ENCODE results near the gene ARHGAP20. TPM values are rescaled to one million over a fixed set of nuclear protein-coding genes. Genes with fewer than 3 reads are reported as not detected.

The ARHGAP20 gene
- total RNA-seq, 4 donors from 2014 or later, result 10.5 to 19.5 (median 11.8) TPM

- intact Hi-C loops (cut with DNase I), result no loop called here
- peaks cover 17 to 27% of the 10 kb centered on the region in 2 donors for H3K4me1 ChIP-seq
- no peaks in the 10 kb centered on the region for H3K36me3 ChIP-seq
- WGBS, 2 donors, result 53 to 60% methylated on average over 4 of the region's 4 CpGs
- no peaks in the 10 kb centered on the region for H3K9me3 ChIP-seq
- H3K27me3 ChIP-seq, result no peaks in the 10 kb centered on the region
- peak overlapping the region in 1 of 3 donors; percentile 43 for H3K27ac ChIP-seq
- no peak overlapping the region for H3K4me3 ChIP-seq (replicated peaks in 1 of 3)
- no peak for DNase-seq
- no peak for TF ChIP-seq POLR2A (IDR thresholded peaks at IDR 0.05)
- no peak for TF ChIP-seq CTCF (IDR thresholded peaks at IDR 0.05)
Observed at GRCh38 chr11:110587972-110588371, 124.3 kb downstream of the ARHGAP20 start.

DNA sequence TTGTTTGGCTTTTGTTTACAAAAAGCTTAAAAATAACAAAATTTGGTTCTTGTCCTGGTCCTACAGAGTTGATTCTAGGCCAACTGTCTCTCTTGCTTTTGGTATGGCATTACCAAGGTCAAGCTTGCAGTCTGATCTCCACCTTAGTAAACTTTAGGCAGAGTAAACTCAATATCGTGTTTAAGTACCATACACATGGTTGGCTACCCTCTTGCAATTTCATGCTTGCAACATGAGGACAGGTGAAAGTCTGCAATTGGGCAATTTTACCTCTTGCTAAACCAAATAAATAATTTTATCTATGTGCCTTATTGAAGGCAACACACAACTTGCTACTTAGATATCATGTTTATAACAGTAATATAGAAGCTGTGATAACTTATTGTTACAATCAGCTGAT is 125.1 kb downstream of the ARHGAP20 start:
- Histone ChIP-seq H3K4me3 (replicated peaks in 1 of 3) (no peak overlapping the region), H3K27ac (peak overlapping the region in 2 of 3 donors; percentile 40 to 43), H3K27me3 (no peaks in the 10 kb centered on the region), H3K9me3 (no peaks in the 10 kb centered on the region), H3K36me3 (no peaks in the 10 kb centered on the region), H3K4me1 (peaks cover 17 to 27% of the 10 kb centered on the region in 2 donors)
- no peak for DNase-seq
- intact Hi-C loops (cut with DNase I), result no loop called here
- TF ChIP-seq CTCF (IDR thresholded peaks at IDR 0.05) (no peak), POLR2A (IDR thresholded peaks at IDR 0.05) (no peak)
- WGBS, 2 donors, result 36 to 59% methylated on average over 1 of the region's 1 CpG

DNA sequence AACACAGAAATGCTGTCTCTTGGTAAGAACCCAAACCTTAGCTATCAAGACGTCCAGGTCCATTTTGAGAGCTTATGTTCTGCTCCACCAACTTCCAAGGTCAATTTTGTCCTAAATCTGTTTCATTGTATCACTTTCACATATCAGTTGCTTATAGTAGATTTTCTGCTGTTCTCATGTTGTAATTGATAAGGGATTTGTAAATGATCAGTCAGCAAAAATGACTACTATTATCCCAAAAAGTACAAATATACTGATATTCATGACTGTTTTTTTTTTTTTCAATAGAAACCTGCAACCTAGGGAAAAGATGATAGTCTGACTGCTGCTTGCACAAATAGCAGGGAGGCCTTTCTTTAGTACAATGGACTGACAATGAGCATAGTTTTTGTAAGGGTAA is 128.1 kb downstream of the ARHGAP20 start:
- DNase-seq, result no peak
- H3K27me3 ChIP-seq, result no peaks in the 10 kb centered on the region
- H3K9me3 ChIP-seq, result no peaks in the 10 kb centered on the region
- 24 to 38% methylated on average over 1 of the region's 1 CpG for WGBS, 2 donors
- no peak overlapping the region for H3K27ac ChIP-seq
- peaks cover 17 to 27% of the 10 kb centered on the region in 2 donors for H3K4me1 ChIP-seq
- intact Hi-C loops (cut with DNase I), result no loop called here
- H3K36me3 ChIP-seq, result peaks cover 11 to 15% of the 10 kb centered on the region in 2 donors
- no peak overlapping the region for H3K4me3 ChIP-seq (replicated peaks in 1 of 3)
- TF ChIP-seq CTCF (IDR thresholded peaks at IDR 0.05), result no peak
- no peak for TF ChIP-seq POLR2A (IDR thresholded peaks at IDR 0.05)

GRCh38 chr11:110582728-110583432 is 129.4 kb downstream of the ARHGAP20 start:
- intact Hi-C loops (cut with DNase I), result no loop called here
- Histone ChIP-seq H3K9me3 (no peaks in the 10 kb centered on the region), H3K36me3 (peaks cover 11 to 15% of the 10 kb centered on the region in 2 donors), H3K4me3 (replicated peaks in 1 of 3) (no peak overlapping the region), H3K27me3 (no peaks in the 10 kb centered on the region), H3K27ac (no peak overlapping the region), H3K4me1 (peaks cover 14 to 22% of the 10 kb centered on the region in 2 donors)
- TF ChIP-seq POLR2A (IDR thresholded peaks at IDR 0.05), result no peak
- TF ChIP-seq CTCF (IDR thresholded peaks at IDR 0.05), result no peak
- DNase-seq, result no peak
- 86 to 94% methylated on average over 2 of the region's 2 CpGs for WGBS, 2 donors

GRCh38 chr11:110580571-110580970 is 131.7 kb downstream of the ARHGAP20 start:
- WGBS, 2 donors, result 94 to 96% methylated on average over 8 of the region's 8 CpGs
- no peak for DNase-seq
- no peaks in the 10 kb centered on the region for H3K9me3 ChIP-seq
- no peak overlapping the region for H3K27ac ChIP-seq
- TF ChIP-seq POLR2A (IDR thresholded peaks at IDR 0.05), result no peak
- TF ChIP-seq CTCF (IDR thresholded peaks at IDR 0.05), result no peak
- intact Hi-C loops (cut with DNase I), result no loop called here
- no peak overlapping the region for H3K4me3 ChIP-seq (replicated peaks in 1 of 3)
- H3K4me1 ChIP-seq, result peaks cover 0 to 8% of the 10 kb centered on the region in 2 donors
- no peaks in the 10 kb centered on the region for H3K27me3 ChIP-seq
- peaks cover 11 to 15% of the 10 kb centered on the region in 2 donors for H3K36me3 ChIP-seq

All from thyroid gland (tissue), 4 donors.